H54 (cell line): ENCODE measurements around the gene SLC37A2.
"Not testable (repeated sequence)": the region's sequence is repeated elsewhere in the genome, so short reads cannot be mapped to it uniquely, and the experiment has no call there.

Experiments used
- DNase-seq: peaks from one replicate; pipeline ENCODE4 v3.0.0; 2011; ENCODE audit warnings: low spot score, mixed read lengths; ENCODE audit not compliant: insufficient read length
- FAIRE-seq: peaks from 3 replicates; lab custom pipeline; 2011; peaks lifted over from hg19 to GRCh38; lab: Jason Lieb, UNC
- POLR2A ChIP-seq: IDR thresholded peaks from 2 replicates; pipeline ENCODE4 v1.6.1; 2011; ENCODE audit warnings: low read depth, mild to moderate bottlenecking, low read length

Gene SLC37A2

DNA sequence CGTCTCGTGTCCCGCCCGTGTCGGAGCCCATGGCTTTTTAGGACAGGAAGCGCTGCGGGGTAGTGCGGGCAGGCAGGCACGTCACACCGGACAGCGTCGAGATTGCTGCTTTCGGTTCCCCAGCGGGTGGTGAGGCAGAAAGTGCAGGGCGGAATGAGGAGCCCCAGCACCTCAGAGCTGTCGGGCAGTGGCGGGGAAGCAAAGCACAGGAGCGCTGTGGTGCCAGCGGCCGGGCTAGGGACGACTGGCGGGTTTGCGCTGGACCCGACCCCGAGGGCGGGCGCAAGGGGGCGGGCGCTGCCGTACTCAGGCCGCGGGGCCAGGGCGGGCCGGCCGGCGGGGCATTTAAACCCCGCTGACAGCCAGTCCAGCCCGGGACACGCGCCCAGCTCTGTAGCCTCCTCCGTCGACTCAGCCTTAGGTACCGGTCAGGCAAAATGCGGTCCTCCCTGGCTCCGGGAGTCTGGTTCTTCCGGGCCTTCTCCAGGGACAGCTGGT lies at the start of gene SLC37A2:
Gene SLC37A2 (plus strand): TSS at position 375 of the 498 bp plus-strand sequence. CDS start 63 bp downstream, at position 438.
- no peak for FAIRE-seq
- peak; percentile 53 for DNase-seq
- TF ChIP-seq POLR2A: no peak

DNA sequence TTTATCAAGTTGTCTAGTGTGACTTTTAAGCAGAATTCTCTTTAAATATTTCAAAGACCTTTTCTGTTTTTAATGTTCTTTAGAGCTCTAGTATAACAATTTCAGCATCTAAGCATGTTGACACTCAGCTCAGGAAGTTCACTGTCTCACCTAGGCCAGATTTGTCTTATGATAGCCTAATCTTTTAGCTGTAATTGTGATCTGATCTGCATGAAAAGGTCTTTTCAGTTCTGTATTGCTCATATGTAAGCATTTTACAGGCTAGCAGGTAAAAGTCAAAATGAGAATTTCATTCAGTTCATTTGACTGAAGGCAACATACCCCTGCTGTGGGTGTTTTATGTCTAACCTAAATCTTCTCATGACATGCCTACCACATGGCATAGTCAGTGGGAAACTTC lies 46.7 kb upstream of the SLC37A2 start:
- DNase-seq (no peak), FAIRE-seq (no peak)
- no peak for TF ChIP-seq POLR2A

DNA sequence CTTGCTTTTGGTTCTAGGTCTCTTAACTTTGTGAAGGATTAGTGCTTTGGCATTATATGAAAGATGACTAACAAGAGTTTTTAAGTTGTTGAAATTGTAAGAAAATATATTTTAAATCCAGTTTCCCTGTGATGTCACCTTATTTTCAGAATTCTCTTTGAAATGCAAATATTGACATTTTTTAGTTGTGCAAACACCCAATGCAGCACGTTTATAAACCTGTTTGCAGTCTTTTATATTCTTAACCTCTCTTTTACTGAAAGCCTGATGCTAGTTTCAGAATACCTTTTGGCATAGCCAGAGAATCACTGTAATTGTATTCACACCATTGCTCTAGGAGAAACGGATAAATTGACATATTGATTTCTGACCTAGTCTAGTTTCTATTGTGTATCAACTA lies 42.8 kb upstream of the SLC37A2 start:
- FAIRE-seq: no peak
- DNase-seq: no peak
- no peak for TF ChIP-seq POLR2A

DNA sequence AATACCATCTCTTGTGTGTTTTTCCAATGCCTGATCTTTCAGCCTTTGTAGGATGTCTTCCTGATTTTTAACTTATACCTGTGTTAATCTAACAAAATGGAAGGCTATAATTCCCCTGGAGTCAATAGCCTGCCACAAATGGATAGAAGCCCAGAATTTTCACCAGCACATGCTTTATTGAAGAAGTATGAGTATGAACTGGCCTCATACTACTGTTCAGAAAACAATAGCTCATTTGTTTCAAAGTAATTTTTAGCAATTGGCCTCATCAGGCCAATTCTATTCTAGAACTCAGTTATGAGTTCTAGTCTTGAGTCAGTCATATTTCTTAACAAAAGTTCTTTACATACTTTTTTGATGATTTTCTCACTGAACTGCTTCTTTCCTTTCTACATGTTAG lies 40.6 kb upstream of the SLC37A2 start:
- no peak for FAIRE-seq
- no peak for TF ChIP-seq POLR2A
- no peak for DNase-seq

DNA sequence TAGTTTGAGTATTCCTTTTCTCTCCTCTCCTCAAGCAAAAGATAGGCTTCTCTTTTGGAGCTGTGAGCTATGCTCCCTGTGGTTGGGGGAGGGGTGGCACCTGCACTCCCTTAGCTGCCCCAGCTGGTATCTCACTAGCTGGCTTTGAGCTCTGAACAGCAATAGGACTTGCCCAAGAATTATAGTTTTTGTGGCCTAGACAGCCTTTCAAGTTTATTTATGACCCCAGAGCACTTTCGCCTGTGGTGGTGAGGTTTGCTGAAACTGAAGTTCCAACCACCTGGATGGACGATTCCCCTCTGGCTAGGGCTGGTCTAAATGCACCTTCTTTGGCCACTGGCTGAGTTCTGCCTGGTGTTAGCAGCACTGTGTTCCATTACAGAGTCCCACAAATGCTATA lies 37.1 kb upstream of the SLC37A2 start:
- FAIRE-seq: no peak
- no peak for TF ChIP-seq POLR2A
- no peak for DNase-seq

DNA sequence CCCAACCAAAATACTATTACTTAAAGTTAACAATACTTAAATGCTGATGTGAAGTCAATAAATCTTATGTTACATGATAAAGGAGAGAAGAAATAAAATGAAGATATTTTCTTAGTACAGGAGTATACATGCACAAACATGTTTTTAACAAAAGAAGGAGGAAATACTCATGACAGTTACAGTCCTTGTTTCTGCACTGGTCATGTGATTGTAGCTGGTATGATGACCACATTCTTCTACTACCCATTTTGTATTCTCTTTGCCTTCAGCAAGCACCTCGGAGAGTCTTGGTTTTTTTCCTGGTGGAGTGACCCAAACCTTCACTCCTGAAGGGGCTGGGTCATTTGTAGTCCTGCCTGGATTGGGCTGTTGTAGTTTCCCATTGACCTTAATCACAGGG lies 33.7 kb upstream of the SLC37A2 start:
- not testable (repeated sequence) for FAIRE-seq, DNase-seq

DNA sequence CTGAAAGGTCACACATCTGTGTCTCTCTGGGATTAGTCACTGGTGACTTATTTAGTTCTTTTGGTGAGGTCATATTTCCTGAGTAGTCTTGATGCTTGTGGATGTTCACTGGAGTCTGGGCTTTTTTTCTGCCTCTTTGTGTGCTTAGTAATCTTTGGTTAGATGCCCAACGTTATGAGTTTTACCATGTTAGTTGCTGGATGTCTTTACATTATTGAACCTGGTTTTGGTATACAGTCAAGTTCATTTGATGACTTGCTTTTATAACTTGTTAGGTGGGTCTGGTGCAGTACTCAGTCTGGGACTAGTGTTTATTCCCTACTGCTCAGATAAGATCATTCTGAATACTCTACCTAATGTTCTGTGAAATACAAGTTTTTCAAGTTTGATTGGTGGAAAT lies 26.2 kb upstream of the SLC37A2 start:
- DNase-seq (peak; percentile 6), FAIRE-seq (peak; percentile 96)
- no peak for TF ChIP-seq POLR2A

DNA sequence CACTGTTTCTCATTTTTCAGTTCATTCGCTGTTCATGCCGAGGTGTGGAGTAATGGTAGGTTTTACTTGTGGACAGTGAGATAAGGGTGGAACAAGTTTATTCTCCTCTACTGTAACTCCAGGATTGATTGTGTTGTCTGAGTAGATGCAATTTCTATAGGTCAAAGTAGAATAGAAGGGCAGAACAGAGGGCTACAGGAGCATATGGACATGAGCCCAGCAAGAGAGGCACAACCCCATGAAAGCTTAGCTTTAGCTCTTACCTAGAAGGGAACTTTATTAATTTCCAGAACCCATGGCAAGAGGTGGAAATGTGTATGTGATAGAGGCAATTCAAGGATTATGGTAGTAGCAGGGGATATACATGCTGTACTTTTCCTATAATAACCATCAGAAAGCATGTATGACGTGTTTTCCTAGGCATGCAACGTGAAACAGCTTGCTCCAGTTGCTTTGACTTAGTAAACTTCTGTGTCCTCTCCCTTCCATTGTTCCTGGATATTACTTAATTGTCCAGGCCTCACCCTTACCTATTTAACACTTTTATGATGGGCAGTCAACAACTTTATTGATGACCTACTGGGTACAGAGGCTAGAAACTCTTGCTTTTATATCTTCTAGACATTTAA lies 13.8 kb upstream of the SLC37A2 start:
- no peak for FAIRE-seq
- no peak for TF ChIP-seq POLR2A
- DNase-seq: no peak

DNA sequence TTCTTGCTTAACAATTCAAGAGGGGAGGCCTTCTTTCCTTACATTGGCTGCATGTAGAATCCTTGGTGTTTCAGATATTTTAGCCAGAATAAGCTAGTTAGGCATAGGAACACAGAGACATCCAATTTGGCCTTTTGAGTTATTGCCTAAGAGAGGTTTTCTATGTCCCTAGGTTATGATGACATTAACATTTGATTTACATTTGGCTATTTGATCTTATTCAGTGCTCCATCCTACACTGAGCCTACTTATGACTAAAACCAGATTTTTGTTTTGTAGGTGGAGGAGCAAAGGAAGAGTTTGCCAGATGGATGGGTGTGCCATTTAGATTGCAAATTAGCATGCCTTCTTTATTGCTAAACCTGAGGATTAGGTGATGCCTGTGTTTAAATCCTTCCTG lies 11.1 kb upstream of the SLC37A2 start:
- no peak for TF ChIP-seq POLR2A
- DNase-seq: no peak
- no peak for FAIRE-seq

DNA sequence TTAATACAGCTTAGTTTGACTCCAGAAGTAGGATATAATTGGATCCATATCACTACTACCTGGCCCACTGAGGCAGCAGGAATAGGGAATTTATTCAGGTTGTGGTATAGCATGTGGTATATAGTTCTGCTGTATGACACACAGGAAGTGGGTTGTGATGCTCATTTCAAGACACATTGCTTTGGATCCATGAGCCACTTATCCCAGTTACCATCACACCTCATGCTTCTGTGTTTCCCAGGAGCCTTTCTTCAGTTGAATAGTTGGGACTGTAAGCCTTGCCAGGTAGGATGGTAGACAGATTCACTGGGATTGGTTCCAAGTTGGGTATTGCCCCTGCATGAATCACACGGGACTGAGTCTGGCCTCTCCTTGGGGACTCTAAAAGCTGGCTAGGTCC lies 9.9 kb upstream of the SLC37A2 start:
- FAIRE-seq (no peak), DNase-seq (no peak)
- no peak for TF ChIP-seq POLR2A

DNA sequence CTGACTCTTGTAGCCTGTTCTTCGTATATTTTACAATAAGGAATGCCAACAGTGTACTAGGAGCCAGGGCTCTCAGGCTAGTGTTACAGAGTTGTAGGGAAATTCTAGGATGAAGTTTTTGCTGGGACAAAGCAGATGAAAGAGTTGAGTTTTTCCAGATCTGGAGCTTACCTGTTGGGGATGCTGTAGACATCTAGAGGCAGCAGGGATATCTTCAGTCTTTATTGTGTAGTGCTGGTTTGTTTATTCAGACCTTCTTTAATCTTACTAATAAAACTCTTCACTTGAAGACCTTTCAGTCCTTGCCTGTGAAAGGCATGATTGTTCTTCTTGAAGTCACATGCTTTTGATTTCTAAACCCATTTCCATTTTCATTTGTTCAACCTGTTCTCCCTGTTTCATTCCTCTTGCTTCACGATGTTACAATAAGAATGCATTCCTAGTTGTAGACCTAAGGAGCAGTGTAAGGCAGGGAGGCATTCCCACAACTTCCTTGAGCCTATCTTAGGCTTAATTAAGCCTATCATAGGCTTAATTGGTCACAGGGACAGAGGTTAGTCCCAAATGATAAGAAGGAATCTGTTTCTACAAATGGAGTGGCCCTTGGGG lies 7.9 kb upstream of the SLC37A2 start:
- TF ChIP-seq POLR2A: no peak
- FAIRE-seq: no peak

DNA sequence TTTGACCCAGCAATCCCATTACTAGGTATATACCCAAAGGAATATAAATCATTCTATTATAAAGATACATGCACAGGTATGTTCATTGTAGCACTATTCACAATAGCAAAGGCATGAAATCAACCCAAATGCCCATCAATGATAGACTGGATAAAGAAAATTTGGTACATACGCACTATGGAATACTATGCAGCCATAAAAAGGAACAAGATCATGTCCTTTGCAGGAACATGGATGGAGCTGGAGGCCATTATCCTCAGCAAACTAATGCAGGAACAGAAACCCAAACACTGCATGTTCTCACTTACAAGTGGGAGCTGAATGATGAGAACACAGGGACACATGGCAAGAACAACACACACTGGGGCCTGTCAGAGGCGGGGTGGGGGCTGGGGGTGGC lies 7.0 kb upstream of the SLC37A2 start:
- not testable (repeated sequence) for FAIRE-seq, DNase-seq

More for the DNA sequence above, 7.9 kb upstream of the SLC37A2 start:
- DNase-seq: no peak

DNA sequence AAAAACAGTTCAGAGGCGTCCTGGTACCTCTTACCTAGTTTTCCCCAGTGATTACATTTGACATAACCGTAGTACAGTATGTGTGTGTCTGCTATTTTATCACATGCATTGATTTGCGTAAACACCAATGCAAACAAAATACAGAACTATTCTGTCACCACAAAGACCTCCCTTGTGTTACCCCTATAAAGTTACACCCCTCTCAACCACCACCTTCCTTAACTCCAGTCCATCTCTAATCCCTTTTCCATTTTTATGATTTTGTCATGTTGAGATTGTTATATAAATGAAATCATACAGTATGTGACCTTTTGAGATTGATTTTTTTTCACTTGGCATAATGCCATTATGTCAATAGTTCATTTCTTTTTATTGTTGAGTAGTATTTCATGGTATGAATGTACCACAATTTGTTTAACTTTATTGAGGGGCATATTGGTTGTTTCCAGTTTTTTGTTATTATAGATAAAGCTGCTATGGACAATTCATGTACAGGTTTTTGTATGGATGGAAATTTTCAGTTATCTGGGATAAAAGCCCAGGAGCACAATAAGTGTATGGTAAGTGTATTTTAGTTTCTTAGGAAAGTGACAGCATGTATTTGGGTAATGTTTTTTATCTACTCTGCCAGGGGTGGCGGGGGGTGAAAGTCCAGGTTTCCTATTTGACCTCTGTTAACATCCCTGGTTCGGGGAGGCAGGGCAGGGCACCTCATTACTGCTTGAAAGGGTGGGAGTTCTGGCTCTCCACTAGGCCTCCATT lies 6.0 kb upstream of the SLC37A2 start:
- no peak for TF ChIP-seq POLR2A
- FAIRE-seq: no peak
- no peak for DNase-seq

DNA sequence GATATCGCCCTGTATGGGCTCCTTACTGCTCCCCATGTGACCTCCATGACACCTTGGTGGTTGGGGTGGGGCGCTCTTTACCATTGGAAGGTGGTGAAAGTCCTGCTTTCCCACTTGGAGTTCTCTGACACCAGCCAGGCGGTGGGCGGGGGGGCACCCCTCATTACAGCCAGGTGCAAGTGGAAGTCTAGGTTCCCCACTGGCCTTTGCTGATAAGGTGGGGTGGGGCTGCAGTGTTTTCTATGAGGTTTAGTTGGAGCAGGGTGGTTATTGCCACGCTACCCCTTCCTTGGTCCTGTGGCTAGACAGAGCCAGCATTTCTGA lies 5.5 kb upstream of the SLC37A2 start:
- FAIRE-seq (no peak), DNase-seq (no peak)
- no peak for TF ChIP-seq POLR2A
